ENCODE data around the gene TBC1D8.
"Not testable (repeated sequence)": the region's sequence is repeated elsewhere in the genome, so short reads cannot be mapped to it uniquely, and the experiment has no call there.

The TBC1D8 gene

DNA sequence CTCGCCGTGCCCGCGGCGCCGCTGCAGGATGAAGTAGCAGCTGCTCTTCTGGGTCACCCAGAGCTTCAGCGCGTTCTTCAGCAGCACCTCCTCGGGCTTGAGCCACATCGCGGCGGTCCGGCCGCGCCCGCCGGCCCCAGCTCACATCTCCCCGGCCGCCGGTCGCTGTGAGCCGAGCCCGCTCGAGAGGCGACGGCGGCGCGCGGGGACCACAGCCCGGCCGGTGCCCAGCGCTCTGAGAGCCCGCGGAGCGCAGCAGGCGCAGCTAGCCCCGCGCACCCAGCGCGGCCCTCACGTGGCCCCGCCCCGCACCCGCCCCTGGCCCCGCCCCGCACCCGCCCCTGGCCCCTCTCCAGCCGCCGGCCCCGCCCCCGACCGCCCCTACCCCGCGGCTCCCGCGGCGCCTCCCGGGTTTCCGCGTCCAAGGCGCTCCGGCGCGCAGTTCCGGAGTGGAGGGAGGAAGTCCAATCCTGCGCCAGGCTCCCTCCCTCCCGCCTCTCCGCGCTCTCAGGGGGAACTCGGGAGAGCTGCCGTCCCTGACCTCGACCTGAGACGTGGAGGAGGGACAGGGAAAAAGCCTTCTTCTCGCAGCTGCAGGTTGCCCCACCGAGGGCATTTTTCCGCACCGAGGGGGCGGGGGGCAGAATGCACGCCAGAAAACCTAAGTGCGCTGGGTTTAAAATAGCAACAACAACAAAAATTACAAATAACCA, at the start of gene TBC1D8:
Gene TBC1D8, minus strand, starts transcription at position 237 of the 713 bp plus-strand sequence. Its CDS starts 129 bp downstream, at position 108.
- DNase-seq, result peak; percentile 66

GRCh38 chr2:101200676-101201075, 49.5 kb upstream of the TBC1D8 start:
- no peak for DNase-seq

GRCh38 chr2:101199251-101199791, 48.1 kb upstream of the TBC1D8 start:
- DNase-seq, result no peak

- no peak for DNase-seq
These were observed 46.6 kb upstream of the TBC1D8 start for GRCh38 chr2:101197814-101198213.

DNA sequence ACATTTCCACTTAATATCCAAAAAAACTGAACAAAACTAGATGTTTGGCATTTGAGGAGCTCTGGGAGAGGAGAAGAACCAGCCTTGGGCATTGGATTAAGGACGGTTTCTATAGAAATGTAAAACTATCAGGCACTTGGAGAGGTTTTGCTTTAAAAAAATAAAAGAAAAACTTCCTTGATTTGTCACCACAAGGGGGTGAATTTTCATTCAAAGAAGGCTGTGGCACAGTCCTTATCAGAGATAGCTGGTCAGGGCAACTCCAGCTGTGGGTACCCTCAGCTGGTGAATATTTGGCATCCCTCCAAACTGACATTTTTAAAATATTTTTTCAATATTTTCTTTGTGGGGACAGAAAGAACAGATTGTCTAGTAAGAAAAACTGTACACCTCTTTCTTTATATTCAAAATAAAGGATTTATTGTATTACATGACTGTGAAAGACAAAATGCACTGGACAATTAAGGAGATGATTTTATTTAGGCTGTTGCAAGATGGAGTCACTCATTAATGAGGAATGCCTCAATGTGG, 46.1 kb upstream of the TBC1D8 start:
- DNase-seq, result peak; percentile 13

DNA sequence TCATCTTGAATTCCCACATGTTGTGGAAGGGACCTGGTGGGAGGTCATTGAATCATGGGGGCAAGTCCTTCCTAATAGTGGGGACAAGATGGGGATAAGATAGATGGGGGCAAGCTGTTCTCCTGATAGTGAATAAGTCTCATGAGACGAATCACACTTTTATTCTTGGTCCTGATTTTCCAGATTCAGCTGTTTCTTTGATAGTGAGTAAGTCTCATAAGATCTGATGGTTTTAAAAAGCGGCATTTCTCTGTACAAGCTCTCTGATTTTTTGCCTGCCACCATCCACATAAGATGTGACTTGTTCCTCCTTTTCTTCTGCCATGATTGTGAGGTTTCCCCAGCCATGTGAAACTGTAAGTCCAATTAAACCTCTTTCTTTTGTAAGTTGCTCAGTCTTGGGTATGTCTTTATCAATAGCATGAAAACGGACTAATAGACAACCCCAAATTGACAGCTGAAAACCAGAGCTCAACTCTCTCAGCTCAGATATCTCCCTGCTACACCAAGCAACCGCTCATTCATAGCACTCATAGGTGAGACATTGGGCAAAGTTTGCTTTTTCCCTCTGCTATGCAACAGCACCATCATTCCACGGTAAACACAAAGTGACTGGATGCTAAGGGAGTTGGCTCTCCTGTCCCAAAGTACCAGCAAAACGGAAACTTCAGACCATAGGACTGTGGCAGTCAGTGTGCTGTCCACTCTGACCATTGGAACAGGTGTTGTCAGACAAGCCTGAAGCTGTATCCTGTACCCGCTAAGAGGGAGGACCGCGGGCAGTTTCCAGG, 44.9 kb upstream of the TBC1D8 start:
- DNase-seq, result no peak

- DNase-seq, result no peak
These were observed 41.9 kb upstream of the TBC1D8 start for GRCh38 chr2:101193033-101193626.

DNA sequence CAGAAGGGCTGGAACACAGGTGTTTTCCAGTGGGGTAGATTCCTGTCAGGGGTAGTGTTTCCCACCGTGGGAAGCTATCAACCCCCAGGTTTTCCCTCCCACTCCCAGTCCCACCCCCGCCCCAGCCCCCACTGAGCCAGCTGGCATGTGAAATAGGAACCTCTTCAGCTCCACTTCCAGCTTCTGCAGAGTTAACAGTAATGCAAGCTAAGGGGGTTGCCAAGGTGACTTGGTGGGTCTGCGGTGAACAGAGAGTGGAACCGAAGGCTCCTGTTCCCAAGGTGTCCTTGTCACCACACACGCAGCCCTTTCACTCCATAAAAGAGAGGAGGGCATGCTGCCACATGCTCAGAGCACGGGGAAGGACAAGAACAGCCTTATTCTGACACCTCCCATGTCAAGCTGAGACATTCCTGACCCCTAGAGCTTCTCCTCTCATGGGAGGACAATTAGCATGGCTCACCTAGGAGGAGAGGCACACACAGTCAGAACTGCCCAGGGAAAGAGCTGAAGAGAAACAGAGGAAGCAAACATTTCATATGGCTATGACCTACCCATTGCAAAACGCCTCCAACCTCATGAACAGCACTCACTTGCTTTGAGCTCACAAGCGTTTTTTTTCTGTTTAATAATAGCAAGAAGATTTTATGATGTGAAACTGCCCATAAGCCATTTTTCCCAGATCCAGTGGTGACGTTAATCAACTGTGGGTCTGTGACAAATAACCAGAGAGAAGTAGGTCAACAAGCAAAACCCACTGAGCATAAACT, 39.8 kb upstream of the TBC1D8 start:
- no peak for DNase-seq

- no peak for DNase-seq
These were observed 37.7 kb upstream of the TBC1D8 start for GRCh38 chr2:101188683-101189405.

GRCh38 chr2:101187131-101187530, 35.9 kb upstream of the TBC1D8 start:
- no peak for DNase-seq

DNA sequence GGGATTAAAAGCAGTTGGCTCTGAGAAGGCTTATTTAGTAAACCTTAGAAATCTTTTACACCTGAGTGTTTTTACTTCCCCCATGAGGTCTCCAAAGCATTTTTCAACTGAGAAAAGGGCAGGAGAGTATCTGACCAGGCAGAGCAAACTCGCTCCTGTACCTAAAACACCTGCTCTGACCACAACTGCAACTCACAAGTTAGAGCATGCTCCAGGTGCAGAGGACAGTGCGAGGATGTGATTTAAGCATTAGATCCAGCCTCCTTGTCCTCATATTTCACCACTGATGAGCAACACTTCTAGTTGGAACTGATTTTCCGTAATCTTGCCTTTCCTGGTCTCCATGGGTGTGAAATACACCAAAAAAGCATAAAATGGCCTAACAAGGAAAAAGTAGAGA, 34.5 kb upstream of the TBC1D8 start:
- no peak for DNase-seq

DNA sequence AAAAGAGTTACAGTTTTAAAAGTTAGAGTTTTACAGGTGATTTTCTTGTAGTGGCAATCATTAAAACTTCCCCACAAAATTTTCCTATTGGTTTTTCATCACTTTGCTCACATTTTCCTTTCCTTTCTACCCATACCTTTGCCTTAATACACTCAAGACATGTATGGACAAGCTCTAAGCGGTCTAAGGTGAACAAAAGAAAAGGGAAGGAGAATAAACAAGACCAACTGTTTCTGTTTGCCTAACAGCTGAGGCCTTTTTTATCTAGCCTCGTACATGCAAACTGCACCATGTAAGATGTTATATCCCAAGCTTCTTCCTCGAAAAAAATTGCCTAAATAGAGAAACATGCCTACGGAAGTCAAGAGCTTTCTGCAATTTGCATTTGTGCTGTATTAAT, 33.9 kb upstream of the TBC1D8 start:
- no peak for DNase-seq

DNA sequence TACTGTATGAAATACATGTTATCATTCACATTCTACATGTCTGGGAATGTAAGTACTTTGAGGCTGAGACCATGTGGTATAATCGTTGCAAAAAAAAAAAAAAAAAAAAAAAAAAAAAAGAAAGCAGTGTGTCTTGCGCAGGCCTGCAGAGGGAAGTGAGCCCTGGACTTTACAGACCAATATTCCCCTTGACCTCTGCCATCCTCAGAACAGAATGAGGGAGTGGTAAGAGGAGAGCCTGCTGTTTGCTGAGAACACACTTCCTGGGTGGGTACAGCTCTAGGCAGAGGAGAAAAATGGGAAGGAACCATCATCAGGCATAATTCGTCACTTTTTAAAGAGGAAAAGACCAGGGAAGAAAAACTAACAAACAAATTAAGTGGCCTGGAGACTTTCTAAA, 28.8 kb upstream of the TBC1D8 start:
- DNase-seq, result no peak

- no peak for DNase-seq
These were observed 25.6 kb upstream of the TBC1D8 start for GRCh38 chr2:101176803-101177202.

DNA sequence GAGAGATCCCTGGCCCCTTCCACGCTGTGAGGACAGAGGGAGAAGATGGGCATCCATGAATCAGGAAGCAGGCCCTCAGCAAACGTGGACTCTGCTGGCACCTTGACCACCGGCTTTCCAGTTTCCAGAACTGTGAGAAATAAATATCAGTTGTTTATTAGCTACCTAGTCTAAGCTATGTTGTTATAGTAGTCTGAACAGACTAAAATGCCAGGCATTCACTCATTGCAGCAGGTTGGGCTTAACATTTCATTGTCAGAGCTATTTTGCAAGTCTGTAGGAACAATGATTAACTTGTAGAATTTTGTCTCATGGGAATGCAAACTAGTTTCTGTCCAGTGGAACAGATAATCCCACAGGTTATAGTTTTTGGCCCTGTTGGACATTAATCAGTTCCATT, 24.8 kb upstream of the TBC1D8 start:
- no peak for DNase-seq

DNA sequence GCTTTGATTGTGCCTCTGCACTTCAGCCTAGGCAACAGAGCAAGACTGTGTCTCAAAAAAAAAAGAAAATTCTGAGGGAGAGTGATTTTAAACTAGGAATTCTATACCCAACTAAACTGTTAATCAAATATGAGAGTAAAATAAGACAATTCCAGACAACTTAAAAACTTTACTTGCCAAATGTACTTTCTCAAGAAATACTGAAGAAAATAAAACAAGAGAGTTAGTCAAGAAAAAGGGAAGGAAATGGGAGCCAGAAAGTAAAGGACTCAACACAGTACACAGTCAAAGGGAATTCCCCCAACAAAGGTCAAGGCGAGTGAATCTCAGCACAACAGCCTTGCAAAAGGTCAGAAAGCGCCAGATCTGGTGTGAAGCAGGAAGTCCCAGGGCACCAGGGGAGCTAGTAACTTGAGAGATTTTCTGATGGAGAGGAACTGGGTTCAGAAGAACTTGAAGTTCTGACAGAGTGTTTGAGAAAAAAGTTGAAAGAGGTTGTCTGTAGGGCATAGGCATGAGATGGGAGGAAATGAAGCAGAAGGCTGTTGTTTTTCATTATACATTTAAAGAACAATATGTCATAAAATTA, 22.6 kb upstream of the TBC1D8 start:
- peak; percentile 10 for DNase-seq

- not testable (repeated sequence) for DNase-seq
These were observed 18.6 kb upstream of the TBC1D8 start for GRCh38 chr2:101169822-101170221.

DNA sequence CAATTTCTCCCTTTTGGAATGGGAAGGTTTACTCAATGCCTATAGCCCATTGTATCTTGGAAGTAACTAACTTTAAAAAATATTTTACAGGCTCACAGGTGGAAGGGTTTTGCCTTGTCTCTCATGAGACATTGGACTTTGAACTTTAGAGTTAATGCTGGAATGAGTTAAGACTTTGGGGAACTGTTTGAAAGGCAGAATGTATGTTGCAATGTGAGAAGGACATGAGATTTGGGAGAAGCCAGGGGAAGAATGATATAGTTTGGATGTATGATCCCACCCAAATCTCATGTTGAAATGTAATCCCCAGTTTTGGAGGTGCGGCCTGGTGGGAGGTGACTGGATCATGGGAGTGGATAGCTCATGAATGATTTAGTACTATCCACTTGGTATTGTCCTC, 17.5 kb upstream of the TBC1D8 start:
- DNase-seq, result no peak

- DNase-seq, result not testable (repeated sequence)
These were observed 16.4 kb upstream of the TBC1D8 start for GRCh38 chr2:101167532-101167931.

GRCh38 chr2:101164021-101164420, 12.8 kb upstream of the TBC1D8 start:
- DNase-seq, result no peak

- no peak for DNase-seq
These were observed 11.6 kb upstream of the TBC1D8 start for GRCh38 chr2:101162561-101163330.
